HepG2 (cell line): Measurements from ENCODE around the gene ABHD13. TPM values are rescaled to one million over a fixed set of nuclear protein-coding genes. Genes with fewer than 3 reads are reported as not detected.

Experiments used
- ARID4A ChIP-seq: sonication (generic); formaldehyde crosslinking; IDR thresholded peaks from 2 replicates; pipeline ENCODE4 v1.5.0; 2020; ENCODE audit warnings: mild to moderate bottlenecking, missing genetic modification reagents, borderline replicate concordance
- ASH2L ChIP-seq: fragments of 300-600, 200-600 bp; sonication (generic); IDR thresholded peaks from 2 replicates; pipeline ENCODE4 v1.7.0; 2017; ENCODE audit warnings: low read depth, mild to moderate bottlenecking, moderate library complexity, mixed read lengths, low read length; ENCODE audit not compliant: insufficient read length
- CBFB ChIP-seq: sonication (generic); formaldehyde crosslinking; IDR thresholded peaks from 2 replicates; pipeline ENCODE4 v1.4.0; 2020; ENCODE audit warnings: missing genetic modification reagents
- DNMT1 ChIP-seq: sonication (generic); formaldehyde crosslinking; IDR thresholded peaks from 2 replicates; pipeline ENCODE4 v1.5.1; 2020; ENCODE audit warnings: mild to moderate bottlenecking, missing genetic modification reagents
- FOXJ3 ChIP-seq: sonication (generic); formaldehyde crosslinking; IDR thresholded peaks from 2 replicates; pipeline ENCODE4 v1.4.0; 2020; ENCODE audit warnings: missing genetic modification reagents, mild to moderate bottlenecking, borderline replicate concordance
- FOXK1 ChIP-seq: sonication (generic); formaldehyde crosslinking; IDR thresholded peaks from 2 replicates; pipeline ENCODE4 v1.4.0; 2020; ENCODE audit warnings: low read depth, missing genetic modification reagents, borderline replicate concordance
- HDAC1 ChIP-seq: sonication (generic); formaldehyde crosslinking; IDR thresholded peaks from 2 replicates; pipeline ENCODE4 v1.5.1; 2020; ENCODE audit warnings: mild to moderate bottlenecking, missing genetic modification reagents
- HNRNPL ChIP-seq: fragments of 200-400 bp; formaldehyde crosslinking; IDR thresholded peaks from 2 replicates; pipeline ENCODE4 v1.6.1; 2017; ENCODE audit warnings: mild to moderate bottlenecking, low read depth, low read length
- HOXA3 ChIP-seq: sonication (generic); formaldehyde crosslinking; IDR thresholded peaks from 2 replicates; pipeline ENCODE4 v1.5.0; 2020; ENCODE audit warnings: missing genetic modification reagents
- KMT2B ChIP-seq: IDR thresholded peaks from 2 replicates; pipeline ENCODE4 v1.6.1; 2016; ENCODE audit warnings: missing genetic modification reagents, missing compliant biosample characterization
- MAX ChIP-seq: IDR thresholded peaks from 2 replicates; pipeline ENCODE4 v1.6.1; 2012; ENCODE audit warnings: inconsistent platforms
- MXD4 ChIP-seq: IDR thresholded peaks from 2 replicates; pipeline ENCODE4 v1.6.1; 2016; ENCODE audit warnings: mild to moderate bottlenecking, missing biosample characterization, missing genetic modification reagents
- MXI1 ChIP-seq: IDR thresholded peaks from 3 replicates; pipeline ENCODE4 v1.6.1; 2012; ENCODE audit warnings: low read depth, low read length, inconsistent platforms, borderline replicate concordance
- NBN ChIP-seq: fragments of 450-650 bp; conservative IDR thresholded peaks from 2 replicates; pipeline ENCODE4 v1.6.1; 2017
- NR2F2 ChIP-seq: IDR thresholded peaks from 2 replicates; pipeline ENCODE4 v1.6.1; 2012; ENCODE audit warnings: low read depth, inconsistent platforms, borderline replicate concordance
- POLR2A ChIP-seq, 2 experiments: IDR thresholded peaks; 2 replicates each; pipeline ENCODE4 v1.6.1; 2011; ENCODE audit warnings: low read depth in 2 of 2, low read length in 2 of 2, mild to moderate bottlenecking in 1 of 2, moderate library complexity in 1 of 2; ENCODE audit not compliant: insufficient read depth in 1 of 2
- SMARCE1 ChIP-seq: fragments of 450-650 bp; IDR thresholded peaks from 2 replicates; pipeline ENCODE4 v1.6.1; 2017; ENCODE audit warnings: borderline replicate concordance
- TAF1 ChIP-seq: sonication (generic); formaldehyde crosslinking; IDR thresholded peaks from 2 replicates; pipeline ENCODE4 v1.4.0; 2020; ENCODE audit warnings: missing genetic modification reagents
- ZMYM4 ChIP-seq: sonication (generic); formaldehyde crosslinking; IDR thresholded peaks from 2 replicates; pipeline ENCODE4 v1.8.1; 2023; ENCODE audit warnings: mild to moderate bottlenecking, missing genetic modification reagents
- ZNF251 ChIP-seq: sonication (generic); formaldehyde crosslinking; IDR thresholded peaks from 2 replicates; pipeline ENCODE4 v1.9.0; 2021; ENCODE audit warnings: mild to moderate bottlenecking, missing genetic modification reagents
- ZZZ3 ChIP-seq: sonication (generic); formaldehyde crosslinking; IDR thresholded peaks from 2 replicates; pipeline ENCODE4 v1.4.0; 2020; ENCODE audit warnings: missing genetic modification reagents, mild to moderate bottlenecking, borderline replicate concordance
- polyA plus RNA-seq, 8 experiments: library from polyadenylated mRNA; depleted of rRNA in 3 of 8; stranded (reverse) in 7 of 8; unstranded in 1 of 8; fragments of >200 nt; fragmentation: Illumina TruSeq in 4 of 8; extraction: Trizol in 4 of 8; gene quantifications; 2 replicates each; pipeline versions ENCODE4 v1.2.1 to v1.2.3, GENCODE V29; 2011 to 2016; ENCODE audit warnings: low read depth in 4 of 8, missing spikeins in 1 of 8, mixed read lengths in 1 of 8; ENCODE audit not compliant: insufficient read depth in 1 of 8
- total RNA-seq, 5 experiments: library from RNA; depleted of rRNA; stranded (reverse); fragments of >200 nt; fragmentation: Illumina TruSeq; extraction: Trizol; gene quantifications; 2 replicates each; pipeline ENCODE4 v1.2.3, GENCODE V29; 2016; ENCODE audit warnings: low read depth in 1 of 5
- TF ChIP-seq, protein P1 (sequence below): IDR thresholded peaks from 2 replicates; pipeline ENCODE4 v1.6.1; 2016; ENCODE audit warnings: missing genetic modification reagents, missing compliant biosample characterization
- TF ChIP-seq, protein P2 (sequence below): sonication (generic); formaldehyde crosslinking; IDR thresholded peaks from 2 replicates; pipeline ENCODE4 v1.4.0; 2020; ENCODE audit warnings: mild to moderate bottlenecking, missing genetic modification reagents

Gene ABHD13
- total and polyA plus RNA-seq, 2 of the 13 experiments (the other 11 are each of a cell fraction or from before 2014, with no cell fraction given): 4.3 to 6.2 TPM

DNA sequence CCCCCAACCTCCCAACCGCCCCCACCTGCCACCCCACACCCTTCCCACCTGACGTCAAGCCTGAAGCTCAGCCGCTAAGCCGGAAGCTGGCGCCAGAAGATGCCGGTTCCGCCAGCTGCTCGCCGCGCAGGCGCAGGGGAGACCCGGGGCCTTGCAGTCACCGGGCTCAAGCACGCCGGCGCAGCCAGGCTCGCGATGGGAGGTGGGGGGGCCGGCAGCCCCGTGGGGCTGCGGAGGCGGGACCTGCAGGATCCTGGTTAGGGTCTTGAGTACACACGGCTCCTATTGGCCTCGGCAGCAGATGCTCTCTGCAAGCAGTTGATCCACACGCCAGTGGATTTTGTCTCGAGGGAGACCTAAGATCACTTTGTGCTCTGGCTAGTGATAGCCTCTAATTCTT, 2.8 kb upstream of the ABHD13 start, which contains the start of gene LIG4 (continued):
- peak; percentile 56 for TF ChIP-seq ASH2L
- TF ChIP-seq MXI1: peak; percentile 24; the same call in 1 of the 3 replicates
- no peak for TF ChIP-seq SMARCE1
- peak; percentile 82 for TF ChIP-seq MAX
- no peak for TF ChIP-seq ZNF251 (CRISPR knock-in tag)
- no peak for TF ChIP-seq ZZZ3 (CRISPR knock-in tag)
- TF ChIP-seq HDAC1: peak; percentile 77
- TF ChIP-seq NR2F2: no peak
- peak; percentile 37 to 55; a peak in 2 of 4 replicates for TF ChIP-seq POLR2A (IDR thresholded peaks at IDR 0.05; ENCODE audit: insufficient read depth in 1 of 2, low read depth in 2 of 2, low read length in 2 of 2)
- TF ChIP-seq CBFB (CRISPR knock-in tag): no peak
- no peak for TF ChIP-seq DNMT1
- no peak for TF ChIP-seq FOXJ3 (CRISPR knock-in tag)
- TF ChIP-seq KMT2B (CRISPR knock-in tag): peak; percentile 69
- peak; percentile 54; the same call in 1 of the 2 replicates for TF ChIP-seq ZMYM4
- TF ChIP-seq FOXK1 (CRISPR knock-in tag): peak; percentile 62; the same call in 1 of the 2 replicates
- TF ChIP-seq, protein P1, sequence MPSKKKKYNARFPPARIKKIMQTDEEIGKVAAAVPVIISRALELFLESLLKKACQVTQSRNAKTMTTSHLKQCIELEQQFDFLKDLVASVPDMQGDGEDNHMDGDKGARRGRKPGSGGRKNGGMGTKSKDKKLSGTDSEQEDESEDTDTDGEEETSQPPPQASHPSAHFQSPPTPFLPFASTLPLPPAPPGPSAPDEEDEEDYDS (CRISPR knock-in tag): no peak
- TF ChIP-seq HNRNPL: no peak
- peak; percentile 65; the same call in 1 of the 2 replicates for TF ChIP-seq ARID4A (CRISPR knock-in tag)
- 0 out of 2 replicates have a peak, but pooled peaks have one; percentile 32 for TF ChIP-seq TAF1 (CRISPR knock-in tag)
- no peak for TF ChIP-seq NBN
- TF ChIP-seq, protein P2, sequence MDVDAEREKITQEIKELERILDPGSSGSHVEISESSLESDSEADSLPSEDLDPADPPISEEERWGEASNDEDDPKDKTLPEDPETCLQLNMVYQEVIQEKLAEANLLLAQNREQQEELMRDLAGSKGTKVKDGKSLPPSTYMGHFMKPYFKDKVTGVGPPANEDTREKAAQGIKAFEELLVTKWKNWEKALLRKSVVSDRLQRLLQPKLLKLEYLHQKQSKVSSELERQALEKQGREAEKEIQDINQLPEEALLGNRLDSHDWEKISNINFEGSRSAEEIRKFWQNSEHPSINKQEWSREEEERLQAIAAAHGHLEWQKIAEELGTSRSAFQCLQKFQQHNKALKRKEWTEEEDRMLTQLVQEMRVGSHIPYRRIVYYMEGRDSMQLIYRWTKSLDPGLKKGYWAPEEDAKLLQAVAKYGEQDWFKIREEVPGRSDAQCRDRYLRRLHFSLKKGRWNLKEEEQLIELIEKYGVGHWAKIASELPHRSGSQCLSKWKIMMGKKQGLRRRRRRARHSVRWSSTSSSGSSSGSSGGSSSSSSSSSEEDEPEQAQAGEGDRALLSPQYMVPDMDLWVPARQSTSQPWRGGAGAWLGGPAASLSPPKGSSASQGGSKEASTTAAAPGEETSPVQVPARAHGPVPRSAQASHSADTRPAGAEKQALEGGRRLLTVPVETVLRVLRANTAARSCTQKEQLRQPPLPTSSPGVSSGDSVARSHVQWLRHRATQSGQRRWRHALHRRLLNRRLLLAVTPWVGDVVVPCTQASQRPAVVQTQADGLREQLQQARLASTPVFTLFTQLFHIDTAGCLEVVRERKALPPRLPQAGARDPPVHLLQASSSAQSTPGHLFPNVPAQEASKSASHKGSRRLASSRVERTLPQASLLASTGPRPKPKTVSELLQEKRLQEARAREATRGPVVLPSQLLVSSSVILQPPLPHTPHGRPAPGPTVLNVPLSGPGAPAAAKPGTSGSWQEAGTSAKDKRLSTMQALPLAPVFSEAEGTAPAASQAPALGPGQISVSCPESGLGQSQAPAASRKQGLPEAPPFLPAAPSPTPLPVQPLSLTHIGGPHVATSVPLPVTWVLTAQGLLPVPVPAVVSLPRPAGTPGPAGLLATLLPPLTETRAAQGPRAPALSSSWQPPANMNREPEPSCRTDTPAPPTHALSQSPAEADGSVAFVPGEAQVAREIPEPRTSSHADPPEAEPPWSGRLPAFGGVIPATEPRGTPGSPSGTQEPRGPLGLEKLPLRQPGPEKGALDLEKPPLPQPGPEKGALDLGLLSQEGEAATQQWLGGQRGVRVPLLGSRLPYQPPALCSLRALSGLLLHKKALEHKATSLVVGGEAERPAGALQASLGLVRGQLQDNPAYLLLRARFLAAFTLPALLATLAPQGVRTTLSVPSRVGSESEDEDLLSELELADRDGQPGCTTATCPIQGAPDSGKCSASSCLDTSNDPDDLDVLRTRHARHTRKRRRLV: no peak
- 0 out of 2 replicates have a peak, but pooled peaks have one; percentile 25 for TF ChIP-seq MXD4 (CRISPR knock-in tag)
- peak; percentile 27; the same call in 1 of the 2 replicates for TF ChIP-seq HOXA3 (CRISPR knock-in tag)
